ENCODE measurements around the gene ANK3.

Gene ANK3

GRCh38 chr10:60280475-60280874 lies 109.2 kb downstream of the ANK3 start:
- no peak overlapping the region for H3K4me3 Mint-ChIP-seq
- H3K27ac Mint-ChIP-seq: no peak overlapping the region
- DNase-seq: no peak
- TF ChIP-seq, protein P1, sequence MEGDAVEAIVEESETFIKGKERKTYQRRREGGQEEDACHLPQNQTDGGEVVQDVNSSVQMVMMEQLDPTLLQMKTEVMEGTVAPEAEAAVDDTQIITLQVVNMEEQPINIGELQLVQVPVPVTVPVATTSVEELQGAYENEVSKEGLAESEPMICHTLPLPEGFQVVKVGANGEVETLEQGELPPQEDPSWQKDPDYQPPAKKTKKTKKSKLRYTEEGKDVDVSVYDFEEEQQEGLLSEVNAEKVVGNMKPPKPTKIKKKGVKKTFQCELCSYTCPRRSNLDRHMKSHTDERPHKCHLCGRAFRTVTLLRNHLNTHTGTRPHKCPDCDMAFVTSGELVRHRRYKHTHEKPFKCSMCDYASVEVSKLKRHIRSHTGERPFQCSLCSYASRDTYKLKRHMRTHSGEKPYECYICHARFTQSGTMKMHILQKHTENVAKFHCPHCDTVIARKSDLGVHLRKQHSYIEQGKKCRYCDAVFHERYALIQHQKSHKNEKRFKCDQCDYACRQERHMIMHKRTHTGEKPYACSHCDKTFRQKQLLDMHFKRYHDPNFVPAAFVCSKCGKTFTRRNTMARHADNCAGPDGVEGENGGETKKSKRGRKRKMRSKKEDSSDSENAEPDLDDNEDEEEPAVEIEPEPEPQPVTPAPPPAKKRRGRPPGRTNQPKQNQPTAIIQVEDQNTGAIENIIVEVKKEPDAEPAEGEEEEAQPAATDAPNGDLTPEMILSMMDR (IDR thresholded peaks at IDR 0.05): no peak
- H3K9me3 Mint-ChIP-seq: no peaks in the 10 kb centered on the region
- no peaks in the 10 kb centered on the region for H3K4me1 Mint-ChIP-seq
- no peaks in the 10 kb centered on the region for H3K36me3 Mint-ChIP-seq (ENCODE audit: low read depth)
- H3K27me3 Mint-ChIP-seq (ENCODE audit: low read depth, poor library complexity): peaks cover 3% of the 10 kb centered on the region

GRCh38 chr10:60277656-60278055 lies 112.0 kb downstream of the ANK3 start:
- DNase-seq: no peak
- Mint-ChIP-seq H3K4me1 (peaks cover 5% of the 10 kb centered on the region), H3K27ac (no peak overlapping the region), H3K9me3 (no peaks in the 10 kb centered on the region), H3K36me3 (ENCODE audit: low read depth) (no peaks in the 10 kb centered on the region), H3K27me3 (ENCODE audit: low read depth, poor library complexity) (no peaks in the 10 kb centered on the region), H3K4me3 (no peak overlapping the region)
- TF ChIP-seq, protein P1 (IDR thresholded peaks at IDR 0.05): no peak

GRCh38 chr10:60276232-60276631 lies 113.4 kb downstream of the ANK3 start:
- H3K27ac Mint-ChIP-seq: no peak overlapping the region
- H3K36me3 Mint-ChIP-seq (ENCODE audit: low read depth): no peaks in the 10 kb centered on the region
- DNase-seq: no peak
- H3K4me1 Mint-ChIP-seq: peaks cover 5% of the 10 kb centered on the region
- H3K4me3 Mint-ChIP-seq: no peak overlapping the region
- TF ChIP-seq, protein P1 (IDR thresholded peaks at IDR 0.05): no peak
- no peaks in the 10 kb centered on the region for H3K9me3 Mint-ChIP-seq
- H3K27me3 Mint-ChIP-seq (ENCODE audit: low read depth, poor library complexity): no peaks in the 10 kb centered on the region

GRCh38 chr10:60271319-60272040 lies 118.2 kb downstream of the ANK3 start:
- no peaks in the 10 kb centered on the region for H3K27me3 Mint-ChIP-seq (ENCODE audit: low read depth, poor library complexity)
- TF ChIP-seq, protein P1 (IDR thresholded peaks at IDR 0.05): no peak
- H3K9me3 Mint-ChIP-seq: no peaks in the 10 kb centered on the region
- H3K36me3 Mint-ChIP-seq (ENCODE audit: low read depth): no peaks in the 10 kb centered on the region
- peaks cover 10% of the 10 kb centered on the region for H3K4me1 Mint-ChIP-seq
- DNase-seq: no peak
- no peak overlapping the region for H3K27ac Mint-ChIP-seq
- no peak overlapping the region for H3K4me3 Mint-ChIP-seq

DNA sequence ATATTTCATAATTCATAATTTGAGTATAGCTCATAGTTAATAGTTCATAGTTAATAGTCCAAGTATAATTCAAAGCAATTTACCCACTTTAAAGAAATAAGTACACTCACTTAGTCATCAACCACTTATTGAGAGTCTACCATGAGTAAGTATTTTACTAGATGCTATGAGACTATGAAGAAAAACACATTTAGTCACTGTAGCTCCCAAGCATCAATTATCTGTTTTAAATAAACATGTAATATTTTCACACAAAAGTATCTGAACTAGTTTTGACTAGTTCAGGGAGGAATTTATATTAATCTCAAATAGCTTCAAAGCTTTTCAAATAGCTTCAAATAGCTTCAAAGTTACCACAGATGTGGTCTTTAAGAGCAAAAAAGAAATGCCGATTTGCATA lies 119.2 kb downstream of the ANK3 start:
- no peak for DNase-seq
- TF ChIP-seq, protein P1 (IDR thresholded peaks at IDR 0.05): no peak
- Mint-ChIP-seq H3K4me3 (no peak overlapping the region), H3K4me1 (peaks cover 10% of the 10 kb centered on the region), H3K27me3 (ENCODE audit: low read depth, poor library complexity) (peaks cover 3% of the 10 kb centered on the region), H3K27ac (no peak overlapping the region), H3K36me3 (ENCODE audit: low read depth) (no peaks in the 10 kb centered on the region), H3K9me3 (no peaks in the 10 kb centered on the region)

DNA sequence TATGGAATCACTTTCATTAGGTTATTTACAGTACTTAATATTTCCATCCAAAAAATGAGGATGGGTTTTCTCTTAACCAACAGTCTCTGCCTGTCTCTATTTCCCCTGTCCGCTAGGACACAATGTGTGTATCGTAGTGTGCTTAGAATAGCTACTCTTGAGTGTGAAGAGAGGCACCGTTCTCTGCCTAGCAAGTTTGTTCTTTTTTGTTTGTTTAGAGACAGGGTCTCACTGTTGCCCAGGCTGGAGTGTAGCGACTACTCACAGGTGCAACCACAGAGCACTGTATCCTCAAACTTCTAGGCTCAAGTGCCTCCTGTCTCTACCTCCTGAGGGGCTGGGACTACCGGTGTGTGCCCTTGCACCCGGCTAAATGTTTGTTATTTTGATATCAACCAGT lies 121.9 kb downstream of the ANK3 start:
- H3K27me3 Mint-ChIP-seq (ENCODE audit: low read depth, poor library complexity): peaks cover 8% of the 10 kb centered on the region

More for the DNA sequence above, 121.9 kb downstream of the ANK3 start:
- H3K27ac Mint-ChIP-seq: no peak overlapping the region
- peaks cover 5% of the 10 kb centered on the region for H3K4me1 Mint-ChIP-seq
- no peaks in the 10 kb centered on the region for H3K36me3 Mint-ChIP-seq (ENCODE audit: low read depth)
- H3K4me3 Mint-ChIP-seq: no peak overlapping the region
- H3K9me3 Mint-ChIP-seq: no peaks in the 10 kb centered on the region
- DNase-seq: no peak
- TF ChIP-seq, protein P1 (IDR thresholded peaks at IDR 0.05): no peak
